Embryonic facial prominence (tissue), 1 donor: Measurements from ENCODE around the gene NTRK3.

Experiments used
- DNase-seq: peaks from one replicate; pipeline ENCODE4 v3.0.0-alpha.2; 2016; ENCODE audit errors: extremely low spot score

Gene NTRK3

GRCh38 chr15:87829332-87830050, 427.0 kb downstream of the NTRK3 start:
- no peak for DNase-seq

GRCh38 chr15:87828608-87829007, 427.9 kb downstream of the NTRK3 start:
- no peak for DNase-seq

GRCh38 chr15:87827131-87827530, 429.4 kb downstream of the NTRK3 start:
- DNase-seq: no peak

GRCh38 chr15:87826119-87826747, 430.3 kb downstream of the NTRK3 start:
- DNase-seq: no peak

GRCh38 chr15:87818756-87819155, 437.8 kb downstream of the NTRK3 start:
- no peak for DNase-seq

GRCh38 chr15:87817553-87817952, 439.0 kb downstream of the NTRK3 start:
- no peak for DNase-seq

GRCh38 chr15:87816811-87817210, 439.7 kb downstream of the NTRK3 start:
- DNase-seq: no peak

- no peak for DNase-seq
Observed at GRCh38 chr15:87816016-87816415, 440.5 kb downstream of the NTRK3 start.
